ENCODE data around the gene PIP5KL1.
A peak's percentile ranks its signal among the peaks of the same experiment; 100 is the strongest.

Gene PIP5KL1

DNA sequence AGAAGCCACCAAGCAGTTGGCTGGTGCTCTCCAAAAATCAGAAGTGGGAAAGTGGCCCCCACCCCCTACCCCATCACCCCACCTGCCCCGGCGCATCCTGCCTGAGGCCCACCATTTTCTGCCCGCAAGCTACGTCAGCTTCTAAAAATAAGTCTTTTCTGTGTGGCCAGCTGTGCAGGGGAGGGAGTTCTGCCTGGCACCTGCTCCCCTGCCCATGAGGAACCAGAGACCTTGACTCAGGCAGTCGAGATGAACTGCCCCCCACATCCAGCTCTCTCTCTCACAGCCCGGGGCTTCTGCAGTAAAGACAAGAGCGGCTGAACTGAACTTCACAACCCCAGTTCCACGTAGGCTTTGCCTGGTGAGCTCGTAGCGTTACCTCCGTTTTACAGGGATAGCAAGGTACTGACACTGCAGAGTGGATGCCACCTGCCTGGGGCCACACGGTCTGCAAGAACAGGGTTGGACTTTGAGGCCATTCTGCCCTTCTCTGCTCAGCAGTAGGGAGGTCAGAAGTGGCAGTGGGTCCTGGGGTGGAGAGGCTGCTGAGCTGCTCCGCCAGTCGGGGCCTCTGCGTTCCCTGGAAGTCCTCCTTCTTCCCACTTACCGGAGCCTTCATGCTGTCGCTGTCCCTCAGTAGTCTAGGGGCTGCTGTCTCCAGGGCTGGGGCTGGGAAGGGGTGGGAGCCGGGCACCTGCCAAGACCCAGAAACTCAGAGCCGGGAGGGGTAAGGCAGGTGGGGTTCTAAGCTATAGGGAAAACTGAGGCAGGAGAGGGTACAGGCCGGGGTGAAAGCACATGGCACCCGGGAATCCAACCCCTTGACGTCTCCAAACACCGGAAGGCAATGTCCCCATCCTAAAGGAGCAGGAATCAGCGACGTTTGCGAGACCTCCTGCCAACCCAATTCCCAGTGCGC is 14.5 kb downstream of the PIP5KL1 start:
- no peak for DNase-seq (ENCODE audit: low spot score)

DNA sequence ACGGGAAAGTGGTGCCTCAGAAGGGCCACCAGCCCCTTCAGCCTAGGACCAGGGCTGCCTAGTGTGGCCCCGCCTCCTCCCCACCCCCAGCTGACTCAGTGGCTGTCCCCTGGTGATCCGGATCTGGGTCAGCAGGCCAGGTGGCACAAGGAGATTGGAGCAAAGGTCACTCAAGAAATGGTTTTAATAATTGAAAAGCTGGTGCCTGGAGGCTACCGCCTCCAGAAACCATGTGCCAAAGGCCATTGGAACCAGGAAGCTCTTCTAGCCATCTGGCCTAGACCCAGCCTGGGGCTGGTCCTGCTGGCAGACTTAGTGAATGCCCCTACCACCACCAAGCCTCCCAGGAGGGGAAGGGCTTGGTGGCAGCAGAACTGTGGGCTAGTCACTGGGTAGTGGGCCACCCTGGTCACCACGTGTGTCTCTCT is 15.2 kb downstream of the PIP5KL1 start:
- no peak for DNase-seq (ENCODE audit: low spot score)

DNA sequence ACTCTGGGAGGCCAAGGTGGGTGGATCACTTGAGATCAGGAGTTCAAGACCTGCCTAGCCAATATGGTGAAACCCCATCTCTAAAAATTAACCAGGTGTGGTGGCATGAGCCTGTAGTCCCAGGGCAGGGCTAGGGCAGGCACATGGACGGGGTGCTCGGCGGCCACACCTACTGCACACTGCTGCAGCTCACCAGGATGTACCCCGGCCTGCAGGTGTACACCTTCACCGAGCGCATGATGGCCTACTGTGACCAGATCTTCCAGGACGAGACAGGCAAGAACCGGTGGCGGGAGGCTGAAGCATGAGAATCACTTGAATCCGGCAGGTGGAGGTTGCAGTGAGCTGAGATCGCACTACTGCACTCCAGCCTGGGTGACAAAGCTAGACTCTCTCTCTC is 16.9 kb downstream of the PIP5KL1 start:
- no peak for DNase-seq (ENCODE audit: low spot score)

DNA sequence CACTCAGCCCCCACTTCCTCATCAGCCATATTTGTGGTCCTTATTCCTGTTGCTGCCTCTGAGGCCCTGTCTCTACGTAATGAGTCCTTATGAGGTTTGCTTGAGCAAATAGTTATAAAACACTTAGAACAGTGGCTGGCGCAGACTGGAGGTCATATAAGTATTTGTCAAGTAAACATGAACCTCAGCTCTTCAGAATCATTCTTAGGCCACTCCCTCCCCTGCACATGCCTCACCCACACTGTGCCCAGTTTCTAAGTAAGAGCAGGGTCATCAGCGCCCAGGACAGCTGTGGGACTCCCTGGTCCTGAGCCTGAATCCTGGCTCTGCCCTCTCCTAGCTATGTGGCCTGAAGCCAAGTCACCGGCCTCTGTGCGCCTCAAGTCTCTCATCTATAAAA is 17.7 kb downstream of the PIP5KL1 start:
- no peak for DNase-seq (ENCODE audit: low spot score)

DNA sequence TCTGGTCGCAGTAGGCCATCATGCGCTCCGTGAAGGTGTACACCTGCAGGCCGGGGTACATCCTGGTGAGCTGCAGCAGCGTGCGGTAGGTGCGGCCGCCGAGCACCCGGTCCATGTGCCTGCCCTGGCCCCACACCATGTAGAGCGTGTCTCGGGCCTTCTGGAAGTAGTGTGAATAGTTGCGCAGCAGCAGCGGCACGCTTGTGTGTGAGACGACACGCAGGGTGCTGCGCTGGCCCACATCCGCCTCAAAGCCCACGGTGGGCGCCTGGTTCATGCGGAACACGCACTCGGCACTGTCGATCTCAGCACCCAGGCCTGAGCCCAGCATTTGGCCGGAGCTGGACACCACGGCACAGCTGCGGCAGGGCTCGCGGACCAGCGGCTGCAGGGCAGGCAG is 18.3 kb downstream of the PIP5KL1 start:
- DNase-seq (ENCODE audit: low spot score) = no peak

DNA sequence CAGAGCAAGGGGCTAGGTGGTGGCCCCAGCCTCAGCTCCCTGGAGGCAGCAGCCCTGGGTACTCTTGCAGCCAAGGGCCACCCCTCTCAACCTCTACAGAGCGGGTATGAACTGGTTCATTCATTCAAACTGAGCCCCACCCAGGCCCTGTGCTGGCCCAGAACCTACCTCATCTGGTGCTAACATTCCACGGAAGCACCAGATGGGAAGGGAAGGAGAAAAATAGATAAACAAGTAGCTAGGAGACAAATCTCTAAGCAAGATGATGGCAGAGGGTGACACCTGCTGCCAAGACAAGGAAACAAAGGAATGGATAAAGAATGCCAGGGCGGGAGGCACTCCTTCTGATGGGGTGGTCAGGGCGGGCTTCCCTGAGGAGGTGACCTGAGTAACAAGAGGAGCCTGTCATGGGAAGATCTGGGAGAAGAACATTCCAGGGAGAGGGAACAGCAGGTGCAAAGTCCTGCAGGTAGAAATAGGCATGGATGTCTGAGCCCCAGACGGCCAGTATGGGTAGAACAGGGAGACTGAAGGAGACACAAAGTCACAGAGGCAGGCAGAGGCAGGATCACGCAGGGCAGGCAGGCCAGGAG is 19.9 kb downstream of the PIP5KL1 start:
- DNase-seq (ENCODE audit: low spot score) = peak; percentile 43

DNA sequence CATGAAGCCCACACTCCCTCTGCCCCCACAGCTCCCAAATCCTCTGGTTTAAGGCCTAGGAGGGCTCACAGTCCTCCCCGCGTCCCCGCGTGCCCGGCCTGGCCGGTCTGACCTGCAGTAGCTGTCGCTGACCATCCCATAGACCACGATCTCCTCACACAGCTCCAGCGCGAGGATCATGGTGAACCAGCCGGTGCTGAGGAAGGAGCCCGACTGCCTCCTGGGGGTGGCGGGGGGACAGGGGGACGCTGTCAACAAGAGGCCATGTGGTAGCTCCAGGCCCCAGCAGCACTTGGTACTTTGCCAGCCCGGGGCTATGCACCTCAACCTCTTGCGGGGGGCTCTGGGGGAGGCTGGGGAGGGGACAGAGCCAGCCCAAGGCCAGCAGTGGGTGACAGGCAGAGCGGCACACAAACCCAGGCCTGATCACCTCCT is 20.7 kb downstream of the PIP5KL1 start:
- no peak for DNase-seq (ENCODE audit: low spot score)

DNA sequence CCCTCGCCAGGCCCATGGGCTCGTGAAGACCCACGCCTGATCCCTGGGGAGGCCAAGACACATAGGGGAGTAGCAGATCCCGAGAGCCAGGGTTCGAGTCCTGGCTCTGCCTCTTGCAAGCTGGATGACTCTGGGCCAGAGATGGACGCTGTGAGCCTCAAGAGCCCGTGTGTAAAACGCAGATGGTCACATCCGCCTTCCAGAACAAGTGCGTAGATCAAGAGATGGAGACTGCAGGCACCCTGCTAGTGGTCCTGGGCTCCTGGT is 22.0 kb downstream of the PIP5KL1 start:
- no peak for DNase-seq (ENCODE audit: low spot score)

DNA sequence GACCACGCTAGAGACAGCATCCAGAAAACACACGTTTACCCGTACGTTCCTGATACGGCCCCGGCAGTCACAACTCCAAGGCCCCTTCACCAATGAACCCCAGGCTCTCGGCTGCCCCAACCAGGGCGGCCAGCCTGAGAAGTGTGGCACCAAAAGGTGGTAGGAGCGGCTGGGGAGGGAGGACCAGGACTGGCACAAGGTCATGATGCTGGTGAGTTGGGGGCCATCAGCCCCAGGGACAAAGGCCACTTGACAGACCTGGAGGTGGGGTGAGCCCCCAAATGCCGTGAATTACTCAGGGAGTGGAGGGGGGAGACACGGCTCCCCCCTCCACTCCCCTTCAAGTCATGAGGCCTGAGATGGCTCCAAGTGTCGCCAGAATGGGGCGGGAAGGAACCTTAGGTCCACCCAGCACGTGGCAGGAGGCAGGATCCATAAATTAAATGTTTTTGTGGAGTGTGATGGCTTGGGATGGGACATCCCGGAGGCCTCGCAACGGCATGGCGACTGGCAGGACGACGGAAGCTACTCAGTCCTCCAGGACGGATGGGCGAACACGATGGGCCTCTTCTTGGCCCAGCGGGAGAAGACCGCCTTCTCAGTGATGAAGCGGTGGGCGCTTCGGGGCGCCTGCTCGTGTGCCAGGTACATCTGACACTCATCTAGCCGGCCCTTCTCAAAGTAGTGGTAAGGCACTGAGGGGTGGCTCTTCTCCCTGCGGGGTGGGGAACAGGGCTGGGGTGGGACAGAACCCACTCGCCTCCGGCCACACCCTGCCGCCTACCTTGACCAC is 22.5 kb downstream of the PIP5KL1 start:
- no peak for DNase-seq (ENCODE audit: low spot score)

DNA sequence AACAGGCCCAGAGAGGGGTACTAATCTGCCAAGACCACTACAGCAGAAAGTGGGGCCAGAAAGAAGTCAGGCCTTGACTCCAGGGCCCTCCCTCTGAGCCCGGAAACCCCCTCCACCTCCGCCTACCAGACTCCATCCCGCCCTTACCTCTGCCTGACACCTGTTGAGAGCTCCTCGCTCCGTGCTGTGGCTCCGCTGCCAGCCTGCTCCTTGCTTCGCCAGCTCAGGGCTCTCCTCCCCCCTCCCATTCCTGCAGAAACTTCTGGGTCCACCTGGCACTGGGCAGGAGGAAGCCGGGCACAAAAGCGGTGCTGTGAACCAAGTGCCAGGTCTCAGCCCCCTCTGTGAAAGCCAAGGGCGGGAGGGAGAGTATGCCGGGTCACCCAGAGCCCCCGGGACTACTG is 24.8 kb downstream of the PIP5KL1 start:
- DNase-seq (ENCODE audit: low spot score) = no peak

DNA sequence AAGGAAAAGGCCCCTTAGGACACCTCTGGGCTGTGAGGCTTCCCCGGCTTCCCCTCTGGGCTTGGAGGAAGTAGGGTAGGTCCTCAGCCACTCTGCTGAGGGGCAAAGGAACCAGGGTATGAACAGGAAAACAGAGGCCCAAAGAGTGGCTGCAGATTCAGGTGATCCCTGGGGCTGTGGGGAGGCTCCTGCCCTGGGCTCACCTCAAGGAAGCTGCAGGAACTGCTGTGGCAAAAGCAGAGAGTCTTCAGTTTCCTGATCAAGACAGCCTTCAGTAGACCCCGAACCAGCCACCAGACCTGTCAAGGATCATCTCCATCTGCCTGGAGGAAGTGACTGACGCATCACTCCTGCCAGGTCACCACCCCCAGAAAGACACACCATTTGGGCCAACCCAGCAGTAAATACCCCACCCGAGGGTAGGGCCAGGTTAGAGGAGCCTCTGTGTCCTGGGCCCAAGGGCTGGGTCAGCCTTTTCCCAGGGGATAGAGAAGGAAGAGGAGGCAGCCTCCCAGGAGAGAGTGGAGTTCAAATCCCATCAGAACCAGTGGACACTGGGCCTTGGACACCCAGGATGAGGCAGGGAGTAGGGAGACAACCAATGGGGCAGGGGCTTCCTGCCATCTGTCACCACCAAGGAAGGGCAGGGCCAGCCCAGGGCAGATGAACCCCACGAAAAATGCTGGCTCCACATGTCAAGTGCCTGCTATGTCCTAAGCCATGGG is 25.4 kb downstream of the PIP5KL1 start:
- no peak for DNase-seq (ENCODE audit: low spot score)

DNA sequence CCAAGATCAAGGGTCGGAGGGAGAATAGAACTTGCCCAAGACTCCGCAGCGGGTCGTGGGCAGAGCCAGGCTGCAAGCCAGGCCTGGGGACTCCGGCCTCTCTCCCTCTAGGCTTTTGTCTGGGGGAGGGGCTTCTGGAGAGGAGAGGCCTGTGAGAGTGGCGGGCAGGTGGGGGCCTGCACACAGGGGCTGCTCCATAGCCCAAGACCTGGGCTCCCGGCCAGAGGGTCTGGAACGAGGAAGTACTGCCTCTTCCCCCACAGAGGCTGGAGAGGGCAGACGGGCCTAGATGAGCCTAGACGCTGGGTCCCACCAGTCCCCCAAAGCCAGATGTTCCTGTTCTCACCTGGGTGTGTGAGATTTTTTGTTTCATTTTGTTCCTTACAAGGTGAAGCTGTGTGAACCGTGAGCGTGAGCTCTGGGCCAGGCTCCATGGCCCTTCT is 26.0 kb downstream of the PIP5KL1 start:
- no peak for DNase-seq (ENCODE audit: low spot score)

DNA sequence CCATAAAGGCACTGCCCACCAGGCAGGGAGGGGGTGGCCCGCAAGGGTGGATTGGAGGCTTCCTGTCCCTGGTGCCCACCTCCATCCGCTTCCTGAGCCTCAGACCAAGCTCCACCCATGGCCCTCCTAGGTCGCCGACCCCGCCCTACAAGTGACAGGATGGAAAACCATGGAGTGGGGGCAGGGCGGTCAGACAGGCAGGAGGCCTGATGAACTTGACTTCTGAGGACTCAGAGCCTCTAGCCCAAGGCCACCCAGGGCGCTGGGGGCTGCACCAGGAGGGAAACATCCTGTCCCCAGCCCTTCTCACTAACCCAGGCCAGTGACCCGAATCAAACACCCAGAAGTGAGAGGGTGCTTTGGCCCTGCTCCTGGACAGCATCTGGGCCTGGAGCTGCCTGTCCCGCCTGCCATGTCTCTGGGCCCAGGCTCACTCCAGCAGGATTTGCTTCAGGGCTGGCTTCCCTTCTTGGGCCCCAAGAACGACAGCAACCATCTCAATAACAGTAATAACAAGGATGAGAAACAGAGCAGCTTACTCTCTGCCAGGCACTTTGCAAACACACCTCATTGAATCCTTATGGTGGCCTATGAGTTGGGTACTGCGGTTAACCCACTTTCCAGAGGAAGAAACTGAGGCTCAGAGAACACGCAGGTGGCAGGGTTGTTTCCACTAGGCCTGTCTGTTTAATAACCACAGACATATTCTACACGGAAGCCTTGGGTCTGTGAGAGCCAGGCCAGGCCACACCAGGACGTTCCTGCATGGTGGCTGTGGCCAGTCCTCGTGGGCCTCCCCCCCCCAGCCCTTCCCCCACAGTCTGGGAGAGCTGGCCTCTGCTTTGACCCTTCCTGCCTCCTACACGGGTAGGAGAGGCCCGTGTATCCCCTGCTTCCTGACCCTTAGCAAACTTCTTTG is 26.8 kb downstream of the PIP5KL1 start:
- DNase-seq (ENCODE audit: low spot score) = no peak

DNA sequence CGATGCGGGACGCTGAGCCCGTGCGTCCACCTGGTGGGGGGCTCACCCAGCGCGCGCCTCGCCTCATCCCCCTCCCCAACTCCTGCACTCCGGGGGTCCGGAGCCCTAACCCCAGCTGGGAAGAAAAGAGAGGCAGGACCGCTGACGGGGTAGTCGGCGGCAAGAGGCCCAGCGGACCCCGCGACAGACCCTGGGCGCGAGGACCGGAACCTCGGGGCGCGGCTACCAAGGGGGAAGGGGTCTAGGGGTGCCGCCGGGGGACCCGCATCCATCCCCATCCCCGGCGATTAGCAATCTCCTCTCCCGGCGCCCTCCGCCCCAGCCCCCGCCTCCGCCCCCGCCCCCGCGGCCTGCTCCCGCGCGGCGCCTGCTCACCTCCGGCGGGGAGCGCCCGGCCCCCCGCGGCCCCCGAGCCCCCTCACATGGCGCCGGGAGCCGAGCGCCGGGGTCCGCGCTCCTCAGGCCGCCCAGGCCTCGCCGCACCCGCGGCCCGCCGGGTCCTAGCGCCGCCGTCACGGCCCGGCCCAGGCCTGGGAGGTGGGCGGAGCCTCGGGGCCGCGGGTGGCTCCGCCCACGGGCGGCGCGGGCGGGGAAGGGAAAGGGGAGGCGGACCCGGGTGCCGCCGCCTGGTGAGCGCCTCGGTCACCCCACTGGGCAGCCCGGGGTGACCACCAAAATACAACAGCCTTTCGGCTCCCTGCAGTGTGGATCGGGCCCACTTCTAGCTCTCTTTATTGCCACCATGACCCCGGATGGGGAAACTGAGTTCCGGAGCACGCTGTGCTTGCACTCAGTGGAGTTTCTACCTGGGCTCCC is 31.2 kb downstream of the PIP5KL1 start, which contains the start of gene ST6GALNAC6:
Gene ST6GALNAC6 (minus strand): TSS at position 476 of the 816 bp plus-strand sequence. CDS start 1,622 bp downstream, outside the sequence.
- peak; percentile 93 for DNase-seq (ENCODE audit: low spot score)

DNA sequence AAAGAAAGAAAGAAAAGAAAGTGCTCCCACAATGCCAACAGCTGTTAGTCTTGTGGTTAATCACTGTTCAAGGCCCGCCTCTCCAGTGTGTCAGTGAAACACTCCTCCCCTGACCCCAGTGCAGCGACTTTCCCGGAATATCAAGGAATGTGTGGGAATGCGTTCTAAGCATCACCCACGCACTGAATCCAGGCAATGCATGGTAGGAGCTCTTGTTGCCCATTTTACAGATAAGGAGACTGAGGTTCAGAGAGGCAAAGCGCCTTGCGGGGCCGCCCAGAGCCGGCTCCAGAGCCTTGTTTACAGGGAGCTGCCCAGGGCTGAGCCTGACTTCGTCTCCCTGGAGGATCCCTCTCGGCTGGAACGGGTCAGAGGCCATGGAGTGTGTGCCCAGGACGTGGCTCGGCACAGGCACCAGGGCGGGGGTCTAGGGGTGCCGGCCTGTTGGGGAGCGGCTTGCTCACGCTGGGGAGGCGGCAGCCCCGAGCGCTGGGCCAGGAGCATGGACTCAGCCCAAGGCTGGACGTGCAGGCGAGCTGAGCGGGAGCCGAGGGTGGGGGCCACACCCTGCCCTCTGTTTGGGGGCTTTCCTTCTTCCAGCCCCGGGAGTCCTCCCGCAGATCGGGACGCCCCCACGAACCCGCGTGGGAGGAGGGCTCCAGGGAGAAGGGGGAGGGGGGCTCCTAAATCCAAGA is 32.0 kb downstream of the PIP5KL1 start:
- peak; percentile 77 for DNase-seq (ENCODE audit: low spot score)

DNA sequence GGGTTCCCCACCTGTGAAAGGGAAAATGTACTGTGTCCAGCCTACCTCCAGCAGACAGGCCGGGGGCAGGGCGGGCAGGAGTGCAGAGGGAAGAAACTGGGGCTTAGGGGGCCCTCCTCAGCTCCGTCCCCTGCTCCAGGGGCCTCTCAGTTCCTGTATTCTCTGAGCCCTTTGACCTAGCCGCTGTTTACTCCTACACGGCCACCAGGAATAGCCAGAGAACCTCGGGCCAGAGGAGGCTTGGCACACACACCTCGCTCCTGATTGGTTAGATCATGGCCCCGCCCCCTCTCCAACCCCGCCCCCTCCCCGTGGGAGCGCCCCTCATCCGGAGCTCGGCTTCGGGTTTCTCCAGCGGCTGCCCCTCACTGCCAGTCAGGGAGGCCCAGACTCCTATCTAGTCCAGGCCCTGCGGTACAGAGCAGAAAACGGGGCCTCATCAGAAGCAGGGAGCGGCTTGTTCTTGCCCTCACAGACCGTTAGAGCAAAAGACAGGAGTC is 33.3 kb downstream of the PIP5KL1 start:
- peak; percentile 91 for DNase-seq (ENCODE audit: low spot score)

DNA sequence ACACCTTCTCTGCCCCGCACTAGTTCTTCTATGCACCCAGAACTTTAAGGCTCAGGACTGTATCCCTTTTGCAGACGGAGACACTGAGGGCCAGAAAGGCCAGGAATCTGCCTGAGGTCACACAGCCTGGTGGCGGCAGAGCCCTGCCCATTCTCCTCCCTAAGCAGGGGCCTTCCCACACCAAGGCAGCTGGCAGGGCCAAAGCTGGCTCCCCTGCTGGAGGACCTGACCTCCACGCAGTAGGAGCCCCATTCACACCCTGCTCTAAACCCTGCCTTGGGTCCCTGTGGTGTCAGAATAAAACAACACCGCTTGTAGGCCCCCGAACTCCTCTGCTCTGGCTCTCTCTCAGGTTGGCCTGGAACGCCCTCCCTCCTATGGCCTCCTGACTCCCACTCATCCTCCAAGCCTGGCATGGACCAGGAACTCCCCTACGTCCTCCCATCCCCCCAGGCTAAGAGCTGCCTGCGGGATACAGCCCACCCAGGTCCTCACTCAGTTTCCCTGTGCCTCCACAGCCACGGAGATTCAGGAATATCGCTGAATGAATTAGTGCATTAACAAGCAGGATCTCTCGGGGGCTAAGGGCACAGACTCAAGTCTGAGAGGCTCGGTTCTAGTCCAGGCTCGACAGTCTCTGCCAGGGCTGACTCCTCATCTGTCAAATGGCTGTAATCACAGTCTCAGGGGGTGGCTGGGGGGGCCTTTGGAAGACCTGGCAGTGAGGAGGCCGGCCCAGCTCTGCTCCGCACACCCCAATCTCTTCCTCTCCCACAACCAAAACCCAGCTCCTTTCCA is 34.0 kb downstream of the PIP5KL1 start:
- DNase-seq (ENCODE audit: low spot score) = no peak

DNA sequence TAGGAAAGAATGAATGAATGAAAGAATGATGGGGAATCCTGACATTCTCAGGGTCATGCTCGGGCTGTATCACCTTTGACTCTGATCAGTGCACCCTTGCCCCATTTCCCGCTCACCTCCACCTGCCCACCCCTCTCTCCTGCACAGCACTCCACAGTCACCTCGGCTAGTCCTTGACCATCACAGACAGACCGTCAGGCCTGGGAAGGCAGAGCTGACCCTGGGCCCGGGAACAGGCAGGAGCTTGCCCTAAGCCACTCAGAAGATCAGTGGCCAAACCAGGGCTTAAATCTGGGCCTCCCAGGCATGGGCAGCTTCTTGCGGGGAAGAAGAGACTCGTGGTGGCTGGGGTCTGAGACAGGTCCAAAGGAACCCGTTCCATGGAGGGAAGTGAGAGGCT is 34.8 kb downstream of the PIP5KL1 start:
- DNase-seq (ENCODE audit: low spot score) = no peak

Measured in AG08396 (cell line).